HEK293 (cell line): ENCODE results near the gene AQP11.

Source experiments
- CTCF ChIA-PET: fragments of 350-600 bp; formaldehyde crosslinking; extraction: SDS; loops from one replicate; lab custom pipeline; 2021; ENCODE audit warnings: antibody characterized with exemption; lab: Yijun Ruan, JAX
- POLR2A ChIA-PET: fragments of 300-600 bp; formaldehyde crosslinking; extraction: SDS; loops from one replicate; lab custom pipeline; 2020; ENCODE audit warnings: antibody characterized with exemption, inconsistent platforms; lab: Yijun Ruan, JAX
- H3K27ac ChIP-seq: fragments of 200-500 bp; sonication (Bioruptor generic); 2 replicates; pipeline ENCODE4 v1.5.1; 2014; ENCODE audit warnings: low read depth, low read length, control low read depth, inconsistent platforms; ENCODE audit errors: extremely low read depth
- H3K36me3 ChIP-seq, 2 experiments: fragments of 200-500 bp in 1 of 2; sonication (Bioruptor generic) in 1 of 2; 1 replicate in 1 of 2; 2 replicates in 1 of 2; pipeline ENCODE4 v1.5.1; 2014 to 2017; ENCODE audit warnings: inconsistent platforms in 2 of 2, low read length in 2 of 2; ENCODE audit not compliant: control insufficient read depth in 2 of 2, insufficient read depth in 1 of 2
- H3K4me1 ChIP-seq: fragments of 200-500 bp; sonication (Bioruptor generic); 2 replicates; pipeline ENCODE4 v1.5.1; 2014; ENCODE audit warnings: mild to moderate bottlenecking, low read length, inconsistent platforms; ENCODE audit not compliant: control insufficient read depth, insufficient read depth
- H3K4me3 ChIP-seq: 2 replicates; pipeline ENCODE4 v1.5.1; 2011; ENCODE audit warnings: low read depth, mild to moderate bottlenecking, control low read depth, low read length, moderate library complexity
- H3K9me3 ChIP-seq: fragments of 200-500 bp; sonication (Bioruptor generic); 2 replicates; pipeline ENCODE4 v1.5.1; 2014; ENCODE audit warnings: low read depth, low read length, inconsistent platforms; ENCODE audit not compliant: control insufficient read depth, insufficient read depth
- GFI1B ChIP-seq: fragments of 450-650 bp; formaldehyde crosslinking; IDR thresholded peaks from 2 replicates; pipeline ENCODE4 v1.5.1; 2016; ENCODE audit warnings: missing biosample characterization, missing genetic modification characterization
- GLI4 ChIP-seq: fragments of 450-650 bp; formaldehyde crosslinking; IDR thresholded peaks from 2 replicates; pipeline ENCODE4 v1.5.1; 2016; ENCODE audit warnings: missing biosample characterization, missing genetic modification characterization
- HOXA7 ChIP-seq: sonication (generic); formaldehyde crosslinking; IDR thresholded peaks from 2 replicates; pipeline ENCODE4 v1.8.1; 2022; ENCODE audit warnings: missing genetic modification reagents, borderline replicate concordance
- KLF1 ChIP-seq: fragments of 450-650 bp; formaldehyde crosslinking; IDR thresholded peaks from 2 replicates; pipeline ENCODE4 v1.5.1; 2016; ENCODE audit warnings: missing biosample characterization, missing genetic modification characterization
- KLF9 ChIP-seq: fragments of 450-650 bp; formaldehyde crosslinking; IDR thresholded peaks from 2 replicates; pipeline ENCODE4 v1.5.1; 2016; ENCODE audit warnings: missing biosample characterization, missing genetic modification characterization, low read depth
- MYNN ChIP-seq: fragments of 450-650 bp; formaldehyde crosslinking; IDR thresholded peaks from 2 replicates; pipeline ENCODE4 v1.5.1; 2016; ENCODE audit warnings: missing biosample characterization, missing genetic modification characterization, borderline replicate concordance
- PRDM1 ChIP-seq: fragments of 450-650 bp; formaldehyde crosslinking; IDR thresholded peaks from 2 replicates; pipeline ENCODE4; 2016; ENCODE audit warnings: missing biosample characterization, missing genetic modification characterization
- REPIN1 ChIP-seq: fragments of 450-650 bp; formaldehyde crosslinking; IDR thresholded peaks from 2 replicates; pipeline ENCODE4 v1.5.1; 2017; ENCODE audit warnings: missing biosample characterization, missing genetic modification characterization, low read depth
- TCF7L2 ChIP-seq: IDR thresholded peaks from 2 replicates; pipeline ENCODE4 v1.6.1; 2011; ENCODE audit warnings: low read depth, mild to moderate bottlenecking, inconsistent platforms, low read length, moderate library complexity, borderline replicate concordance
- ZBTB1 ChIP-seq: fragments of 450-650 bp; formaldehyde crosslinking; IDR thresholded peaks from 2 replicates; pipeline ENCODE4 v1.5.1; 2016; ENCODE audit warnings: missing biosample characterization, missing genetic modification characterization
- ZBTB17 ChIP-seq: fragments of 450-650 bp; formaldehyde crosslinking; IDR thresholded peaks from 2 replicates; pipeline ENCODE4 v1.5.1; 2016; ENCODE audit warnings: missing biosample characterization, missing genetic modification characterization
- ZNF10 ChIP-seq: fragments of 450-650 bp; formaldehyde crosslinking; IDR thresholded peaks from 2 replicates; pipeline ENCODE4 v1.5.1; 2017; ENCODE audit warnings: missing biosample characterization, missing genetic modification characterization
- ZNF169 ChIP-seq: fragments of 450-650 bp; formaldehyde crosslinking; IDR thresholded peaks from 2 replicates; pipeline ENCODE4 v1.5.1; 2016; ENCODE audit warnings: missing biosample characterization, missing genetic modification characterization
- ZNF202 ChIP-seq: fragments of 450-650 bp; formaldehyde crosslinking; IDR thresholded peaks from 2 replicates; pipeline ENCODE4 v1.5.1; 2016; ENCODE audit warnings: missing biosample characterization, missing genetic modification characterization, borderline replicate concordance
- ZNF248 ChIP-seq: fragments of 450-650 bp; formaldehyde crosslinking; IDR thresholded peaks from 2 replicates; pipeline ENCODE4 v1.5.1; 2017; ENCODE audit warnings: missing biosample characterization, missing genetic modification characterization
- ZNF335 ChIP-seq: fragments of 450-650 bp; formaldehyde crosslinking; conservative IDR thresholded peaks from 2 replicates; pipeline ENCODE4 v1.5.1; 2016; ENCODE audit warnings: missing biosample characterization, missing genetic modification characterization
- ZNF391 ChIP-seq: fragments of 450-650 bp; formaldehyde crosslinking; IDR thresholded peaks from 2 replicates; pipeline ENCODE4 v1.5.1; 2016; ENCODE audit warnings: low read depth, missing biosample characterization, missing genetic modification characterization, borderline replicate concordance
- ZNF501 ChIP-seq: fragments of 450-650 bp; formaldehyde crosslinking; IDR thresholded peaks from 2 replicates; pipeline ENCODE4 v1.5.1; 2016; ENCODE audit warnings: missing biosample characterization, missing genetic modification characterization
- ZNF529 ChIP-seq: fragments of 450-650 bp; formaldehyde crosslinking; IDR thresholded peaks from 2 replicates; pipeline ENCODE4 v1.5.1; 2017; ENCODE audit warnings: missing genetic modification characterization, missing biosample characterization; ENCODE audit not compliant: insufficient replicate concordance
- ZNF621 ChIP-seq: fragments of 450-650 bp; formaldehyde crosslinking; IDR thresholded peaks from 2 replicates; pipeline ENCODE4 v1.5.1; 2017; ENCODE audit warnings: missing biosample characterization, missing genetic modification characterization
- ZNF677 ChIP-seq: fragments of 450-650 bp; IDR thresholded peaks from 2 replicates; pipeline ENCODE4 v1.5.0; 2018; ENCODE audit warnings: missing biosample characterization, mild to moderate bottlenecking, missing genetic modification characterization, moderate library complexity
- ZNF785 ChIP-seq: fragments of 450-650 bp; formaldehyde crosslinking; IDR thresholded peaks from 2 replicates; pipeline ENCODE4 v1.5.1; 2016; ENCODE audit warnings: missing biosample characterization, missing genetic modification characterization
- ZNF830 ChIP-seq: fragments of 450-650 bp; IDR thresholded peaks from 2 replicates; pipeline ENCODE4 v1.5.0; 2018; ENCODE audit warnings: missing biosample characterization, missing genetic modification characterization, low read depth, mild to moderate bottlenecking, moderate library complexity
- ZSCAN16 ChIP-seq: fragments of 450-650 bp; formaldehyde crosslinking; IDR thresholded peaks from 2 replicates; pipeline ENCODE4 v1.5.1; 2016; ENCODE audit warnings: missing biosample characterization, missing genetic modification characterization
- TF ChIP-seq, protein P1 (sequence below): fragments of 450-650 bp; formaldehyde crosslinking; IDR thresholded peaks from 2 replicates; pipeline ENCODE4 v1.5.1; 2016; ENCODE audit warnings: missing biosample characterization, missing genetic modification characterization
- TF ChIP-seq, protein P2 (sequence below): fragments of 450-650 bp; formaldehyde crosslinking; IDR thresholded peaks from 2 replicates; pipeline ENCODE4 v1.5.1; 2017; ENCODE audit warnings: missing biosample characterization, missing genetic modification characterization
- TF ChIP-seq, protein P3 (sequence below): fragments of 450-650 bp; formaldehyde crosslinking; IDR thresholded peaks from 2 replicates; pipeline ENCODE4 v1.5.1; 2017; ENCODE audit warnings: missing biosample characterization, missing genetic modification characterization
- TF ChIP-seq, protein P4 (sequence below): IDR thresholded peaks from 2 replicates; pipeline ENCODE4 v1.6.1; 2011; ENCODE audit warnings: mild to moderate bottlenecking, low read depth, low read length, borderline replicate concordance

Gene AQP11

DNA sequence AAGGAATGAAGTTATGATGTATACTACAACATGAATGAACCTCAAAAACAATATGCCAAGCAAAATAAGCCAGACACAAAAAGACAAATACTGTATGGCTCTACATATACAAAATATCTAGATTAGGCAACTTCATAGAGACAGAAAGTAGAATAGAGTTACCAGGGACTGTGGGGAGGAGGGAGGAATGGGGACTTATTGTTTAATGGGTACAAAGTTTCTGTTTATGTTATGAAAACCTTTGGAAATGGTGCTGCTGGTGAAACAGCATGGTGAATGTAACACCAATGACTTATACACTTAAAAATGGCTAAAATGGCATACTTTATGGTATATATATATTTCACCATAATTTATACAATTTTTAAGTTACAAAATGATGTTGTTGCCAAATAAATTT lies 4.1 kb downstream of the AQP11 start (continued):
- TF ChIP-seq, protein P1, sequence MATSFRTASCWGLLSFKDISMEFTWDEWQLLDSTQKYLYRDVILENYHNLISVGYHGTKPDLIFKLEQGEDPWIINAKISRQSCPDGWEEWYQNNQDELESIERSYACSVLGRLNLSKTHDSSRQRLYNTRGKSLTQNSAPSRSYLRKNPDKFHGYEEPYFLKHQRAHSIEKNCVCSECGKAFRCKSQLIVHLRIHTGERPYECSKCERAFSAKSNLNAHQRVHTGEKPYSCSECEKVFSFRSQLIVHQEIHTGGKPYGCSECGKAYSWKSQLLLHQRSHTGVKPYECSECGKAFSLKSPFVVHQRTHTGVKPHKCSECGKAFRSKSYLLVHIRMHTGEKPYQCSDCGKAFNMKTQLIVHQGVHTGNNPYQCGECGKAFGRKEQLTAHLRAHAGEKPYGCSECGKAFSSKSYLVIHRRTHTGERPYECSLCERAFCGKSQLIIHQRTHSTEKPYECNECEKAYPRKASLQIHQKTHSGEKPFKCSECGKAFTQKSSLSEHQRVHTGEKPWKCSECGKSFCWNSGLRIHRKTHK (tag by site-specific recombination): no peak
- TF ChIP-seq GLI4 (tag by site-specific recombination): no peak
- TF ChIP-seq, protein P2, sequence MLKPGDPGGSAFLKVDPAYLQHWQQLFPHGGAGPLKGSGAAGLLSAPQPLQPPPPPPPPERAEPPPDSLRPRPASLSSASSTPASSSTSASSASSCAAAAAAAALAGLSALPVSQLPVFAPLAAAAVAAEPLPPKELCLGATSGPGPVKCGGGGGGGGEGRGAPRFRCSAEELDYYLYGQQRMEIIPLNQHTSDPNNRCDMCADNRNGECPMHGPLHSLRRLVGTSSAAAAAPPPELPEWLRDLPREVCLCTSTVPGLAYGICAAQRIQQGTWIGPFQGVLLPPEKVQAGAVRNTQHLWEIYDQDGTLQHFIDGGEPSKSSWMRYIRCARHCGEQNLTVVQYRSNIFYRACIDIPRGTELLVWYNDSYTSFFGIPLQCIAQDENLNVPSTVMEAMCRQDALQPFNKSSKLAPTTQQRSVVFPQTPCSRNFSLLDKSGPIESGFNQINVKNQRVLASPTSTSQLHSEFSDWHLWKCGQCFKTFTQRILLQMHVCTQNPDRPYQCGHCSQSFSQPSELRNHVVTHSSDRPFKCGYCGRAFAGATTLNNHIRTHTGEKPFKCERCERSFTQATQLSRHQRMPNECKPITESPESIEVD: no peak
- TF ChIP-seq ZNF621: no peak
- no peak for TF ChIP-seq ZNF202 (tag by site-specific recombination)

DNA sequence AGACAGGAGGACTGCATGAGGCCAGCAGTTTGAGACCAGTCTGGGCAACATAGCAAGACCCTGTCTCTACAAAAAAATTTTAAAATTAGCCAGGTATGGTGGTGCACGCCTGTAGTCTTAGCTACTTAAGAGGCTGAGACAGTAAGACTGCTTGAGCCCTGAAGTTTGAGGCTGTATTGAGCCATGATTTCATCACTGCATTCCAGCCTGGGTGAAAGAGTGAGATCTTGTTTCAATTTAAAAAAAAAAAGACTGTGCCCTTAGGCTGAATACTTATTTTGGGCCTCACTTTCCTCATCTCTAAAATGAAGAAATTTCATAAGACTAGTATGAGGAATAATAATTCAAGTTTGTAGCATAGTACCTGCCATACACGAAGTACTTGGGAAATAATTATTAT lies 6.9 kb downstream of the AQP11 start:
- no peak for TF ChIP-seq ZNF529 (tag by site-specific recombination)
- TF ChIP-seq, protein P3, sequence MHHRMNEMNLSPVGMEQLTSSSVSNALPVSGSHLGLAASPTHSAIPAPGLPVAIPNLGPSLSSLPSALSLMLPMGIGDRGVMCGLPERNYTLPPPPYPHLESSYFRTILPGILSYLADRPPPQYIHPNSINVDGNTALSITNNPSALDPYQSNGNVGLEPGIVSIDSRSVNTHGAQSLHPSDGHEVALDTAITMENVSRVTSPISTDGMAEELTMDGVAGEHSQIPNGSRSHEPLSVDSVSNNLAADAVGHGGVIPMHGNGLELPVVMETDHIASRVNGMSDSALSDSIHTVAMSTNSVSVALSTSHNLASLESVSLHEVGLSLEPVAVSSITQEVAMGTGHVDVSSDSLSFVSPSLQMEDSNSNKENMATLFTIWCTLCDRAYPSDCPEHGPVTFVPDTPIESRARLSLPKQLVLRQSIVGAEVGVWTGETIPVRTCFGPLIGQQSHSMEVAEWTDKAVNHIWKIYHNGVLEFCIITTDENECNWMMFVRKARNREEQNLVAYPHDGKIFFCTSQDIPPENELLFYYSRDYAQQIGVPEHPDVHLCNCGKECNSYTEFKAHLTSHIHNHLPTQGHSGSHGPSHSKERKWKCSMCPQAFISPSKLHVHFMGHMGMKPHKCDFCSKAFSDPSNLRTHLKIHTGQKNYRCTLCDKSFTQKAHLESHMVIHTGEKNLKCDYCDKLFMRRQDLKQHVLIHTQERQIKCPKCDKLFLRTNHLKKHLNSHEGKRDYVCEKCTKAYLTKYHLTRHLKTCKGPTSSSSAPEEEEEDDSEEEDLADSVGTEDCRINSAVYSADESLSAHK: no peak
- no peak for TF ChIP-seq ZNF248 (tag by site-specific recombination)
- TF ChIP-seq REPIN1 (tag by site-specific recombination): no peak
- no peak for TF ChIP-seq ZBTB17
- no peak for TF ChIP-seq ZNF830
- TF ChIP-seq ZNF169 (tag by site-specific recombination): no peak
- no peak for TF ChIP-seq KLF1 (tag by site-specific recombination)
- TF ChIP-seq, protein P1 (tag by site-specific recombination): no peak
- TF ChIP-seq ZNF501: no peak
- no peak for TF ChIP-seq KLF9 (tag by site-specific recombination)
- TF ChIP-seq ZNF785 (tag by site-specific recombination): no peak
- TF ChIP-seq ZNF391 (tag by site-specific recombination): no peak
- no peak for TF ChIP-seq GFI1B (tag by site-specific recombination)
- Histone ChIP-seq H3K27ac (no peak overlapping the region), H3K36me3 (peaks cover 0 to 5% of the 10 kb centered on the region in 2 experiments; a peak in 2 of 3 replicates), H3K4me1 (no peaks in the 10 kb centered on the region), H3K4me3 (no peak overlapping the region), H3K9me3 (no peaks in the 10 kb centered on the region)
- ChIA-PET POLR2A (no interaction called here), CTCF (no interaction called here)

DNA sequence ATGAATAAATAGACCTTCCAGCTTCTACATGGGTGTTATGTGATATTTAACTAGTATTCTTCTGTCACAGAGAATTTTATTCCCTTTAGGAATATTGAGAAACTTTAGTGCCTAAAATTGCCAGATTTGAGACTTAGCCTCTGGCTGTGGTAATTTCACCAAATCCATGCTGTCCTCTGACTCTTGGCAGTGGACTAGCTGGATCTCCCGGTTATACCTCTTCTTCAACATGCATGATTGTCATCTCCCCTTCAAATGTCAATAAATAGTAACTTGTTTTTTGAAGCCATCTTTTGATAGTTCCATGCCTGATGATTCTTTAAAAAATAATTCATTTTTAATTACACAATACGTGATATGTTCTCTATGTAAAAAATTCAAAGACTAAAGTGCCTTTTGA lies 8.4 kb downstream of the AQP11 start:
- Histone ChIP-seq H3K4me3 (no peak overlapping the region), H3K4me1 (no peaks in the 10 kb centered on the region), H3K27ac (no peak overlapping the region), H3K36me3 (peaks cover 0 to 12% of the 10 kb centered on the region in 2 experiments; a peak in 2 of 3 replicates), H3K9me3 (no peaks in the 10 kb centered on the region)
- CTCF ChIA-PET: no interaction called here
- POLR2A ChIA-PET: no interaction called here
- no peak for TF ChIP-seq HOXA7 (CRISPR knock-in tag)
- no peak for TF ChIP-seq ZNF10 (tag by site-specific recombination)
- TF ChIP-seq ZNF335 (tag by site-specific recombination): no peak
- no peak for TF ChIP-seq ZNF677 (tag by site-specific recombination)
- TF ChIP-seq PRDM1 (tag by site-specific recombination): no peak
- TF ChIP-seq ZNF391 (tag by site-specific recombination): no peak
- no peak for TF ChIP-seq ZBTB1 (tag by site-specific recombination)
- TF ChIP-seq ZSCAN16 (tag by site-specific recombination): no peak
- no peak for TF ChIP-seq TCF7L2
- TF ChIP-seq, protein P4, sequence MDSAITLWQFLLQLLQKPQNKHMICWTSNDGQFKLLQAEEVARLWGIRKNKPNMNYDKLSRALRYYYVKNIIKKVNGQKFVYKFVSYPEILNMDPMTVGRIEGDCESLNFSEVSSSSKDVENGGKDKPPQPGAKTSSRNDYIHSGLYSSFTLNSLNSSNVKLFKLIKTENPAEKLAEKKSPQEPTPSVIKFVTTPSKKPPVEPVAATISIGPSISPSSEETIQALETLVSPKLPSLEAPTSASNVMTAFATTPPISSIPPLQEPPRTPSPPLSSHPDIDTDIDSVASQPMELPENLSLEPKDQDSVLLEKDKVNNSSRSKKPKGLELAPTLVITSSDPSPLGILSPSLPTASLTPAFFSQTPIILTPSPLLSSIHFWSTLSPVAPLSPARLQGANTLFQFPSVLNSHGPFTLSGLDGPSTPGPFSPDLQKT: no peak
- no peak for TF ChIP-seq MYNN (tag by site-specific recombination)
